Body of pancreas (tissue), 4 donors: ENCODE measurements around the gene YKT6. TPM values are rescaled to one million over a fixed set of nuclear protein-coding genes. Genes with fewer than 3 reads are reported as not detected.

Experiments
- ATAC-seq: fragments of 150-250 bp; one replicate; pipeline ENCODE4 v1.9.1; 2016
- DNase-seq, 4 donors: peaks; one replicate each; pipeline ENCODE4 v3.0.0-alpha.2; 2019
- H3K27ac ChIP-seq, 4 donors: fragments of 200-600 bp; sonication (generic); 1 replicate in 3 of 4; 2 replicates in 1 of 4; pipeline versions ENCODE4 v1.5.1 to v1.6.1; 2016 to 2019; ENCODE audit warnings: mild to moderate bottlenecking in 1 of 4, mixed read lengths in 1 of 4, moderate library complexity in 1 of 4
- H3K27me3 ChIP-seq, 2 donors: fragments of 200-600 bp; sonication (generic); one replicate each; pipeline ENCODE4 v1.6.0; 2016; ENCODE audit warnings: mild to moderate bottlenecking in 1 of 2
- H3K36me3 ChIP-seq, 2 donors: fragments of 200-600 bp; sonication (generic); replicated peaks in 1 of 2; 2 replicates each; pipeline ENCODE4 v1.5.1; 2016; ENCODE audit warnings: low read depth in 2 of 2; ENCODE audit not compliant: insufficient read depth in 1 of 2
- H3K4me1 ChIP-seq: fragments of 200-600 bp; sonication (generic); one replicate; pipeline ENCODE4 v1.6.0; 2016
- H3K4me3 ChIP-seq, 2 donors: fragments of 200-600 bp; sonication (generic); 1 replicate in 1 of 2; 2 replicates in 1 of 2; pipeline ENCODE4 v1.5.1; 2016 to 2019
- H3K9me3 ChIP-seq, 3 donors: fragments of 200-600 bp; sonication (generic); 1 replicate in 2 of 3; 2 replicates in 1 of 3; pipeline ENCODE4 v1.5.1; 2016
- CTCF ChIP-seq, 7 experiments: fragments of 450-650 bp in 4 of 7; fragments of 200-600 bp in 3 of 7; sonication (generic) in 3 of 7; IDR thresholded peaks; one replicate each; pipeline ENCODE4 v1.5.1; 2016 to 2019; ENCODE audit warnings: antibody characterized with exemption in 7 of 7
- POLR2A ChIP-seq, 3 donors: fragments of 450-650 bp; IDR thresholded peaks; one replicate each; pipeline ENCODE4 v1.6.1; 2016; ENCODE audit warnings: antibody characterized with exemption in 3 of 3, mild to moderate bottlenecking in 2 of 3
- WGBS, 2 donors: methylation state at CpG; one replicate each; pipeline ENCODE4 v1.1.5; 2017; 5-methylcytosine and 5-hydroxymethylcytosine counted together
- intact Hi-C: fragments of 100-400 bp; cut with DNase I; formaldehyde crosslinking; loops from one replicate; pipeline ENCODE4 v1.15.1; 2023
- total RNA-seq, 2 donors: library from RNA; depleted of rRNA; stranded (reverse); fragments of >200 nt; gene quantifications; one replicate each; pipeline ENCODE4 v1.1.0, GENCODE V29; 2016

The YKT6 gene
- total RNA-seq, 2 donors from 2014 or later = 37.6 to 55.4 TPM

GRCh38 chr7:44236333-44236728 lies 35.6 kb downstream of the YKT6 start:
- H3K4me3 ChIP-seq = no peak overlapping the region
- H3K4me1 ChIP-seq = peaks cover 2% of the 10 kb centered on the region
- no peak overlapping the region for H3K27ac ChIP-seq
- intact Hi-C loops = loop anchor here (10.0 kb wide), 1 partner anchor 328 kb away; no protein-coding TSS in a partner anchor
- TF ChIP-seq CTCF (IDR thresholded peaks at IDR 0.05) (no peak), POLR2A (IDR thresholded peaks at IDR 0.05) (no peak)
- DNase-seq (no peak), ATAC-seq (no peak)
- WGBS, 2 donors = 62 to 69% methylated on average over 3 to 4 of the region's 4 CpGs
- no peaks in the 10 kb centered on the region for H3K36me3 ChIP-seq
- H3K27me3 ChIP-seq = no peaks in the 10 kb centered on the region
- H3K9me3 ChIP-seq = no peaks in the 10 kb centered on the region

- 64 to 95% methylated on average over 4 to 10 of the region's 10 CpGs for WGBS, 2 donors
- no peak for ATAC-seq
These were observed 36.9 kb downstream of the YKT6 start for GRCh38 chr7:44237696-44238095.

GRCh38 chr7:44238116-44238695 lies 37.4 kb downstream of the YKT6 start:
- Histone ChIP-seq H3K36me3 (no peaks in the 10 kb centered on the region), H3K4me1 (peaks cover 6% of the 10 kb centered on the region), H3K9me3 (no peaks in the 10 kb centered on the region), H3K4me3 (no peak overlapping the region), H3K27me3 (no peaks in the 10 kb centered on the region), H3K27ac (no peak overlapping the region)
- ATAC-seq = no peak
- TF ChIP-seq POLR2A (IDR thresholded peaks at IDR 0.05) = no peak
- TF ChIP-seq CTCF (IDR thresholded peaks at IDR 0.05) = no peak
- intact Hi-C loops = loop anchor here (10.0 kb wide), 1 partner anchor 327 kb away; no protein-coding TSS in a partner anchor
- WGBS, 2 donors = 77% methylated on average over 17 of the region's 17 CpGs; no CpG with 5 or more reads in 1 of the 2 donors
- DNase-seq = no peak

More at GRCh38 chr7:44237696-44238095, 36.9 kb downstream of the YKT6 start:
- no peak overlapping the region for H3K4me3 ChIP-seq
- TF ChIP-seq CTCF (IDR thresholded peaks at IDR 0.05) (no peak), POLR2A (IDR thresholded peaks at IDR 0.05) (no peak)
- peaks cover 6% of the 10 kb centered on the region for H3K4me1 ChIP-seq
- H3K9me3 ChIP-seq = no peaks in the 10 kb centered on the region
- H3K27me3 ChIP-seq = no peaks in the 10 kb centered on the region
- DNase-seq = no peak
- H3K27ac ChIP-seq = no peak overlapping the region
- intact Hi-C loops = loop anchor here (10.0 kb wide), 1 partner anchor 327 kb away; no protein-coding TSS in a partner anchor
- H3K36me3 ChIP-seq = no peaks in the 10 kb centered on the region

DNA sequence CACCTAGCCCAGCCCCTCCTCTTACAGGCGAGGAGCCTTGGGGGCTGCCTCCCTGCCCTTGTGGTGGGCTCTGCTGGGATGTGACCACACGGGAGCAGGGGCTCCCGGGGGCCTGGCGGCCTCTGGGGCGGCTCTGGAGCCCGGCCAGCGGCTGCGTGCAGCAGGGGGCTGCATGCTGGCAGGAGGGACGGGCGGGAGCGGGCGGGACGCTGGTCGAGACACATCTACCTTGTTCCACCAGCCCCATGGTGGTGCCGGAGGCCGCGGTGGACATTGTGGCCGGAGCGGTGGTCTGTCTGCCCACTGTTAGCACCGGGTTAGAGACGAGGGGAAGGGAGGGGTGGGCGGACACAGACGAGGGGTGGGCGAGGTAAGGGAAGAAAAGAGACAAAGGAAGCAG lies 38.6 kb downstream of the YKT6 start:
- no peak overlapping the region for H3K4me3 ChIP-seq
- H3K4me1 ChIP-seq = peaks cover 6% of the 10 kb centered on the region
- ATAC-seq (no peak), DNase-seq (no peak)
- H3K27me3 ChIP-seq = no peaks in the 10 kb centered on the region
- intact Hi-C loops = loop anchor here (10.0 kb wide), 1 partner anchor 325 kb away; no protein-coding TSS in a partner anchor
- no peak overlapping the region for H3K27ac ChIP-seq
- H3K9me3 ChIP-seq = no peaks in the 10 kb centered on the region
- WGBS, 2 donors = 65 to 72% methylated on average over 14 to 19 of the region's 24 CpGs
- TF ChIP-seq CTCF (IDR thresholded peaks at IDR 0.05) = no peak
- no peak for TF ChIP-seq POLR2A (IDR thresholded peaks at IDR 0.05)
- no peaks in the 10 kb centered on the region for H3K36me3 ChIP-seq

DNA sequence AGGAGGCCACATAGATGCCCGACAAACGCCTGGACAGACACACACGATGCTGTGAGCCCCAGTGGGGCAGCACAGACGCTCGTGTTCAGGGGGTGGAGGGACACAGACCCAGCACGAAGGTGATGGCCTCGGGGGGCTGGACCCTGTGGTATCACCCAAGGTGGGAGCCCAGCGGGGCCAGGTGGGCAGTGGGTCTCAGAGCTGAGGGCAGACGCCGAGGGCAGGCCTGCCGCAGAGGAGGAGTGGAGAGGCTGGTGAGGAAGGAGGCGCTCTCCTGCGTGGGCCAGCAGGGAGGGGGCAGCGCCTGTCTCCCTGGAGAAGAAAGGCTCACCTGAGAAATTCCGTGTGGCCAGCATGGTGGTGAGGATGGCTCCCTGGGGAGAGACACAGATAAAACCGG lies 39.6 kb downstream of the YKT6 start:
- 48 to 67% methylated on average over 7 to 16 of the region's 16 CpGs for WGBS, 2 donors
- Histone ChIP-seq H3K36me3 (no peaks in the 10 kb centered on the region), H3K9me3 (no peaks in the 10 kb centered on the region), H3K27me3 (no peaks in the 10 kb centered on the region), H3K27ac (no peak overlapping the region), H3K4me1 (peaks cover 6% of the 10 kb centered on the region), H3K4me3 (no peak overlapping the region)
- DNase-seq (no peak), ATAC-seq (no peak)
- intact Hi-C loops = loop anchor here (10.0 kb wide), 1 partner anchor 234 kb away; no protein-coding TSS in a partner anchor
- TF ChIP-seq CTCF (IDR thresholded peaks at IDR 0.05) = no peak
- TF ChIP-seq POLR2A (IDR thresholded peaks at IDR 0.05) = no peak
